ENCODE measurements around the gene ATRAID.
"Not testable (repeated sequence)": the region's sequence is repeated elsewhere in the genome, so short reads cannot be mapped to it uniquely, and the experiment has no call there.

ATRAID gene

GRCh38 chr2:27191070-27191829 is 20.6 kb upstream of the ATRAID start:
- in situ Hi-C loops (cut with HindIII; ENCODE audit: low sequenced_read_pairs), result no loop called here

- in situ Hi-C loops (cut with HindIII; ENCODE audit: low sequenced_read_pairs), result no loop called here
These were observed 17.1 kb upstream of the ATRAID start for GRCh38 chr2:27194538-27195354.

- in situ Hi-C loops (cut with HindIII; ENCODE audit: low sequenced_read_pairs), result not testable (repeated sequence)
These were observed 16.0 kb upstream of the ATRAID start for GRCh38 chr2:27195799-27196198.

GRCh38 chr2:27198068-27198467 is 13.8 kb upstream of the ATRAID start:
- in situ Hi-C loops (cut with HindIII; ENCODE audit: low sequenced_read_pairs), result not testable (repeated sequence)

- in situ Hi-C loops (cut with HindIII; ENCODE audit: low sequenced_read_pairs), result no loop called here
These were observed 13.2 kb upstream of the ATRAID start for GRCh38 chr2:27198627-27199026.

- in situ Hi-C loops (cut with HindIII; ENCODE audit: low sequenced_read_pairs), result no loop called here
These were observed 12.6 kb upstream of the ATRAID start for GRCh38 chr2:27199241-27199640.

- in situ Hi-C loops (cut with HindIII; ENCODE audit: low sequenced_read_pairs), result no loop called here
These were observed 10.2 kb upstream of the ATRAID start for GRCh38 chr2:27201675-27202074.

GRCh38 chr2:27202854-27203253 is 9.0 kb upstream of the ATRAID start:
- in situ Hi-C loops (cut with HindIII; ENCODE audit: low sequenced_read_pairs), result no loop called here

- in situ Hi-C loops (cut with HindIII; ENCODE audit: low sequenced_read_pairs), result no loop called here
These were observed 8.1 kb upstream of the ATRAID start for GRCh38 chr2:27203741-27204140.

GRCh38 chr2:27204566-27204965 is 7.3 kb upstream of the ATRAID start:
- in situ Hi-C loops (cut with HindIII; ENCODE audit: low sequenced_read_pairs), result no loop called here

GRCh38 chr2:27205206-27205605 is 6.6 kb upstream of the ATRAID start:
- in situ Hi-C loops (cut with HindIII; ENCODE audit: low sequenced_read_pairs), result no loop called here

GRCh38 chr2:27206346-27206745 is 5.5 kb upstream of the ATRAID start:
- in situ Hi-C loops (cut with HindIII; ENCODE audit: low sequenced_read_pairs), result no loop called here

- in situ Hi-C loops (cut with HindIII; ENCODE audit: low sequenced_read_pairs), result no loop called here
These were observed 3.3 kb upstream of the ATRAID start for GRCh38 chr2:27208486-27209050.

- in situ Hi-C loops (cut with HindIII; ENCODE audit: low sequenced_read_pairs), result no loop called here
These were observed 2.0 kb upstream of the ATRAID start for GRCh38 chr2:27209621-27210401.

- in situ Hi-C loops (cut with HindIII; ENCODE audit: low sequenced_read_pairs), result no loop called here
These were observed 449 bp upstream of the ATRAID start for GRCh38 chr2:27211241-27211942.

- in situ Hi-C loops (cut with HindIII; ENCODE audit: low sequenced_read_pairs), result no loop called here
These were observed 1.0 kb downstream of the ATRAID start for GRCh38 chr2:27212626-27213471.

GRCh38 chr2:27214941-27215340 is 3.1 kb downstream of the ATRAID start:
- in situ Hi-C loops (cut with HindIII; ENCODE audit: low sequenced_read_pairs), result no loop called here

- in situ Hi-C loops (cut with HindIII; ENCODE audit: low sequenced_read_pairs), result no loop called here
These were observed 4.7 kb downstream of the ATRAID start for GRCh38 chr2:27216416-27217137.

Measured in DLD1 (cell line).